Measurements from ENCODE around the gene ITGB3. TPM values are rescaled to one million over a fixed set of nuclear protein-coding genes. Genes with fewer than 3 reads are reported as not detected.
A peak's percentile ranks its signal among the peaks of the same experiment; 100 is the strongest.
"Not testable (repeated sequence)": the region's sequence is repeated elsewhere in the genome, so short reads cannot be mapped to it uniquely, and the experiment has no call there.

The ITGB3 gene
- polyA plus RNA-seq, 10 donors: 12.8 to 20.9 (median 14.5) TPM

GRCh38 chr17:47221154-47221553, 32.5 kb upstream of the ITGB3 start:
- no peak for DNase-seq

- DNase-seq: no peak
These were observed 31.6 kb upstream of the ITGB3 start for GRCh38 chr17:47222047-47222446.

GRCh38 chr17:47223007-47223406, 30.6 kb upstream of the ITGB3 start:
- no peak for DNase-seq

GRCh38 chr17:47223460-47223859, 30.2 kb upstream of the ITGB3 start:
- no peak for DNase-seq

- not testable (repeated sequence) for DNase-seq
These were observed 29.6 kb upstream of the ITGB3 start for GRCh38 chr17:47224077-47224476.

- DNase-seq: no peak
These were observed 28.7 kb upstream of the ITGB3 start for GRCh38 chr17:47224966-47225365.

GRCh38 chr17:47225436-47225858, 28.2 kb upstream of the ITGB3 start:
- peak; percentile 58 to 83 (median 70) for DNase-seq

GRCh38 chr17:47225911-47226688, 27.5 kb upstream of the ITGB3 start:
- DNase-seq: no peak

GRCh38 chr17:47227862-47228261, 25.8 kb upstream of the ITGB3 start:
- no peak for DNase-seq

GRCh38 chr17:47229535-47230443, 23.8 kb upstream of the ITGB3 start:
- DNase-seq: peak; percentile 90 to 95 (median 91)

GRCh38 chr17:47230864-47231263, 22.8 kb upstream of the ITGB3 start:
- DNase-seq: no peak

GRCh38 chr17:47231334-47231733, 22.3 kb upstream of the ITGB3 start:
- DNase-seq: no peak

GRCh38 chr17:47231866-47232265, 21.8 kb upstream of the ITGB3 start:
- DNase-seq: no peak

GRCh38 chr17:47232465-47232864, 21.2 kb upstream of the ITGB3 start:
- DNase-seq: no peak

- no peak for DNase-seq
These were observed 18.1 kb upstream of the ITGB3 start for GRCh38 chr17:47235506-47235905.

GRCh38 chr17:47235923-47236322, 17.7 kb upstream of the ITGB3 start:
- DNase-seq: no peak

- DNase-seq: no peak
These were observed 15.8 kb upstream of the ITGB3 start for GRCh38 chr17:47237841-47238240.

- no peak for DNase-seq
These were observed 15.2 kb upstream of the ITGB3 start for GRCh38 chr17:47238321-47239010.

GRCh38 chr17:47239619-47239966, 14.0 kb upstream of the ITGB3 start:
- no peak for DNase-seq

GRCh38 chr17:47239967-47240651, 13.5 kb upstream of the ITGB3 start:
- peak; percentile 66 to 93 (median 79) for DNase-seq

- DNase-seq: no peak
These were observed 12.8 kb upstream of the ITGB3 start for GRCh38 chr17:47240806-47241205.

GRCh38 chr17:47242648-47243047, 11.0 kb upstream of the ITGB3 start:
- no peak for DNase-seq
